Endothelial cell of umbilical vein (primary cell): Measurements from ENCODE around the gene TEX35. TPM values are rescaled to one million over a fixed set of nuclear protein-coding genes. Genes with fewer than 3 reads are reported as not detected.

ENCODE experiments used
- BruUV-seq: library from RNA; stranded (reverse); fragments of 400-500 nt; replicated peaks from 2 replicates; lab custom pipeline; 2021; lab: Mats Ljungman, UMichigan
- CTCF ChIA-PET: fragments of 300-600, 350-600 bp; sonication (Branson Sonifier 250); formaldehyde crosslinking; loops from one replicate; lab custom pipeline; 2021; ENCODE audit warnings: antibody characterized with exemption, inconsistent platforms; lab: Charles Lee
- POLR2A ChIA-PET: fragments of 300-600, 350-600 bp; sonication (Branson Sonifier 250); formaldehyde crosslinking; loops from one replicate; lab custom pipeline; 2021; ENCODE audit warnings: antibody characterized with exemption, inconsistent platforms; lab: Charles Lee
- DNase-seq: peaks from one replicate; pipeline ENCODE4 v3.0.0-alpha.2; 2011; ENCODE audit warnings: low read depth, low spot score
- FAIRE-seq: peaks from 2 replicates; lab custom pipeline; 2011; peaks lifted over from hg19 to GRCh38; lab: Jason Lieb, UNC
- H2AFZ ChIP-seq: 2 replicates; pipeline ENCODE4 v1.6.0; 2012; ENCODE audit warnings: low read depth, low read length, control low read depth, inconsistent platforms
- H3K27ac ChIP-seq: 2 replicates; pipeline ENCODE4 v1.5.1; 2011; ENCODE audit warnings: low read depth, mild to moderate bottlenecking, control low read depth, low read length, moderate library complexity; ENCODE audit not compliant: insufficient read depth
- H3K27me3 ChIP-seq, 2 experiments: 2 replicates each; pipeline versions ENCODE4 v1.6.0 to v1.6.1; 2011; ENCODE audit warnings: low read length in 2 of 2, mixed read lengths in 1 of 2; ENCODE audit not compliant: control insufficient read depth in 2 of 2, insufficient read depth in 2 of 2
- H3K36me3 ChIP-seq, 2 experiments: 2 replicates in 1 of 2; 3 replicates in 1 of 2; pipeline ENCODE4 v1.5.1; 2011; ENCODE audit warnings: low read length in 2 of 2, mild to moderate bottlenecking in 1 of 2, moderate library complexity in 1 of 2; ENCODE audit not compliant: control insufficient read depth in 2 of 2, insufficient read depth in 2 of 2; ENCODE audit errors: extremely low read depth in 1 of 2
- H3K4me1 ChIP-seq: 3 replicates; pipeline ENCODE4 v1.5.1; 2011; ENCODE audit warnings: mild to moderate bottlenecking, low read length; ENCODE audit not compliant: control insufficient read depth, insufficient read depth; ENCODE audit errors: extremely low read depth
- H3K4me2 ChIP-seq: 2 replicates; pipeline ENCODE4 v1.6.1; 2011; ENCODE audit warnings: low read length, control low read depth, mixed read lengths; ENCODE audit not compliant: insufficient read depth
- H3K4me3 ChIP-seq, 3 experiments: fragments of 200-600 bp in 1 of 3; sonication (generic), shearing (Covaris generic) in 1 of 3; replicated peaks in 1 of 3; 2 replicates each; pipeline ENCODE4 v1.5.1; 2011 to 2016; ENCODE audit warnings: control low read depth in 3 of 3, low read length in 3 of 3, mild to moderate bottlenecking in 2 of 3, inconsistent platforms in 1 of 3, low read depth in 1 of 3, moderate library complexity in 1 of 3; ENCODE audit not compliant: insufficient read depth in 1 of 3
- H3K79me2 ChIP-seq: 2 replicates; pipeline ENCODE4 v1.6.0; 2012; ENCODE audit warnings: low read length, inconsistent platforms; ENCODE audit not compliant: control insufficient read depth, insufficient read depth
- H3K9ac ChIP-seq: replicated peaks from 2 replicates; pipeline ENCODE3; 2011; ENCODE audit warnings: low read length, control low read depth; ENCODE audit not compliant: insufficient read depth; ENCODE audit errors: extremely low read depth
- H3K9me1 ChIP-seq: replicated peaks from 3 replicates; pipeline ENCODE4 v1.6.0; 2011; ENCODE audit warnings: mild to moderate bottlenecking, low read length; ENCODE audit not compliant: control insufficient read depth, insufficient read depth; ENCODE audit errors: extremely low read depth
- H3K9me3 ChIP-seq: replicated peaks from 2 replicates; pipeline ENCODE4 v1.5.1; 2012; ENCODE audit warnings: low read length, inconsistent platforms; ENCODE audit not compliant: control insufficient read depth, insufficient read depth
- H4K20me1 ChIP-seq: replicated peaks from 2 replicates; pipeline ENCODE3; 2011; ENCODE audit warnings: mild to moderate bottlenecking, low read length; ENCODE audit not compliant: control insufficient read depth, insufficient read depth; ENCODE audit errors: extremely low read depth
- CTCF ChIP-seq, 2 donors: IDR thresholded peaks; 1 replicate in 1 of 2; 2 replicates in 1 of 2; pipeline ENCODE4 v1.5.1; 2011; ENCODE audit warnings: low read length in 2 of 2, mild to moderate bottlenecking in 2 of 2, moderate library complexity in 2 of 2, control low read depth in 1 of 2, inconsistent platforms in 1 of 2, low read depth in 1 of 2; ENCODE audit not compliant: insufficient read depth in 1 of 2; ENCODE audit errors: extremely low read depth in 1 of 2
- EZH2 ChIP-seq: IDR thresholded peaks from 2 replicates; pipeline ENCODE4 v1.6.1; 2012; ENCODE audit warnings: borderline replicate concordance, low read depth, mild to moderate bottlenecking, moderate library complexity, low read length, inconsistent platforms; ENCODE audit not compliant: severe bottlenecking
- JUN ChIP-seq: IDR thresholded peaks from 2 replicates; pipeline ENCODE4 v1.6.1; 2011; ENCODE audit warnings: borderline replicate concordance, low read depth; ENCODE audit not compliant: insufficient read length, insufficient read depth
- MAX ChIP-seq: IDR thresholded peaks from 2 replicates; pipeline ENCODE4 v1.6.1; 2011; ENCODE audit not compliant: insufficient read depth, insufficient read length
- MYC ChIP-seq: IDR thresholded peaks from one replicate; pipeline ENCODE4 v1.6.1; 2011; ENCODE audit warnings: mild to moderate bottlenecking, low read depth, low read length
- POLR2A ChIP-seq: IDR thresholded peaks from 2 replicates; pipeline ENCODE4 v1.6.1; 2012; ENCODE audit warnings: low read depth, mild to moderate bottlenecking, control low read depth, low read length
- POLR2AphosphoS5 ChIP-seq: IDR thresholded peaks from 2 replicates; pipeline ENCODE4 v1.6.1; 2012; ENCODE audit warnings: low read depth, mild to moderate bottlenecking, control low read depth, low read length, moderate library complexity; ENCODE audit not compliant: insufficient read depth
- dilution Hi-C: fragments of 300-500 bp; cut with MboI; formaldehyde crosslinking; loops from one replicate; pipeline ENCODE4 v1.15.0; 2019; ENCODE audit warnings: low sequenced_read_pairs; ENCODE audit not compliant: extremely low pct_ligation_motif_present
- intact Hi-C: fragments of 100-400 bp; cut with micrococcal nuclease; formaldehyde crosslinking; loops from one replicate; pipeline ENCODE4 v1.10.0; 2022
- polyA plus RNA-seq, 4 experiments: library from polyadenylated mRNA; depleted of rRNA in 3 of 4; stranded (reverse) in 3 of 4; unstranded in 1 of 4; fragments of >200 nt; gene quantifications; 2 replicates each; pipeline versions ENCODE4 v1.2.1 to v1.2.3, GENCODE V29; 2011 to 2012; ENCODE audit warnings: missing spikeins in 1 of 4
- small RNA-seq: library from RNA; depleted of rRNA; stranded (forward); fragments of <200 nt; gene quantifications from one replicate; pipeline ENCODE3, GENCODE V24; 2012; ENCODE audit warnings: low replicate concordance, low read depth; ENCODE audit not compliant: insufficient read depth, insufficient read length
- total RNA-seq: library from RNA; stranded (reverse); gene quantifications from 2 replicates; pipeline ENCODE4 v1.2.3, GENCODE V29; 2021

The TEX35 gene
- total and polyA plus RNA-seq, 2 donors (not counting 3 experiments of a cell fraction or from before 2014, with no cell fraction given) = not detected

GRCh38 chr1:178571807-178572206 is 58.9 kb downstream of the TEX35 start:
- H4K20me1 ChIP-seq = no peaks in the 10 kb centered on the region
- H3K79me2 ChIP-seq = no peaks in the 10 kb centered on the region
- no peak for DNase-seq
- H3K27ac ChIP-seq = no peak overlapping the region
- no peak overlapping the region for H3K9ac ChIP-seq
- ChIA-PET CTCF (interaction anchor here (1.6 to 1.8 kb wide), 2 partner anchors 182 to 431 kb away, joined by 4 to 8 read pairs; no protein-coding TSS in a partner anchor), POLR2A (no interaction called here)
- H2AFZ ChIP-seq = no peak overlapping the region
- no peaks in the 10 kb centered on the region for H3K36me3 ChIP-seq
- H3K27me3 ChIP-seq = no peaks in the 10 kb centered on the region
- intact Hi-C loops (no loop called here), dilution Hi-C loops (no loop called here)
- H3K9me1 ChIP-seq = no peaks in the 10 kb centered on the region
- no peak overlapping the region for H3K4me3 ChIP-seq
- TF ChIP-seq MYC = no peak
- no peak for TF ChIP-seq JUN
- no peak for TF ChIP-seq MAX
- TF ChIP-seq EZH2 = no peak
- TF ChIP-seq POLR2A = no peak
- no peak for TF ChIP-seq CTCF (IDR thresholded peaks at IDR 0.05; ENCODE audit: extremely low read depth in 1 of 2, insufficient read depth in 1 of 2, low read depth in 1 of 2, low read length in 2 of 2)
- TF ChIP-seq POLR2AphosphoS5 = no peak
- H3K4me1 ChIP-seq = no peaks in the 10 kb centered on the region
- FAIRE-seq = no peak
- no TSS peak for BruUV-seq
- H3K9me3 ChIP-seq = no peaks in the 10 kb centered on the region
- no peak overlapping the region for H3K4me2 ChIP-seq

Small RNA genes within 50 kb of the gene (small RNA-seq; reads per million reads assigned to genes)
- not detected for gene RF00017
- gene RNA5SP69 = not detected

Other genes starting within 250 kb of the TEX35 start
- not detected in 2 replicates for gene CLEC20A, start 16.1 kb upstream of the TEX35 start, total RNA-seq
- gene CLEC20A, start 16.1 kb upstream of the TEX35 start, polyA plus RNA-seq = not detected in 2 replicates
- gene RALGPS2, start 212.1 kb downstream of the TEX35 start, total RNA-seq = 27.7 and 28.4 TPM in 2 replicates
- gene RALGPS2, start 212.1 kb downstream of the TEX35 start, polyA plus RNA-seq = 4.1 and 4.6 TPM in 2 replicates